AG04450 (cell line): ENCODE results near the gene EPS15. TPM values are rescaled to one million over a fixed set of nuclear protein-coding genes. Genes with fewer than 3 reads are reported as not detected.
"Not testable (repeated sequence)": the region's sequence is repeated elsewhere in the genome, so short reads cannot be mapped to it uniquely, and the experiment has no call there.

Experiments used
- CTCF ChIA-PET: fragments of 300-600, 350-600 bp; formaldehyde crosslinking; extraction: SDS; loops from one replicate; lab custom pipeline; 2022; ENCODE audit warnings: antibody characterized with exemption, inconsistent platforms; lab: Charles Lee
- POLR2A ChIA-PET: fragments of 350-600 bp; formaldehyde crosslinking; extraction: SDS; loops from one replicate; lab custom pipeline; 2021; ENCODE audit warnings: antibody characterized with exemption, inconsistent platforms; lab: Yijun Ruan, JAX
- DNase-seq: peaks from one replicate; pipeline ENCODE4 v3.0.0-alpha.2; 2011; ENCODE audit warnings: low read depth, low spot score
- H3K27ac ChIP-seq: one replicate; pipeline ENCODE4 v1.5.1; 2012; ENCODE audit warnings: low read depth, low read length, control low read depth
- H3K27me3 ChIP-seq: one replicate; pipeline ENCODE4 v1.6.0; 2012; ENCODE audit warnings: low read length; ENCODE audit not compliant: control insufficient read depth, insufficient read depth
- H3K4me3 ChIP-seq: 2 replicates; pipeline ENCODE4 v1.5.1; 2011; ENCODE audit warnings: mild to moderate bottlenecking, low read depth, low read length, control low read depth
- H3K9me3 ChIP-seq: 2 replicates; pipeline ENCODE4 v1.5.1; 2012; ENCODE audit warnings: low read length; ENCODE audit not compliant: control insufficient read depth, insufficient read depth
- polyA plus RNA-seq: library from polyadenylated mRNA; depleted of rRNA; stranded (reverse); fragments of >200 nt; gene quantifications from 2 replicates; pipeline ENCODE4 v1.2.3, GENCODE V29; 2011
- TF ChIP-seq, protein P1 (sequence below): IDR thresholded peaks from 2 replicates; pipeline ENCODE4 v1.5.1; 2011; ENCODE audit warnings: low read depth, low read length, control low read depth, inconsistent platforms

EPS15 gene
- polyA plus RNA-seq, 1 experiment = 55.4 TPM

DNA sequence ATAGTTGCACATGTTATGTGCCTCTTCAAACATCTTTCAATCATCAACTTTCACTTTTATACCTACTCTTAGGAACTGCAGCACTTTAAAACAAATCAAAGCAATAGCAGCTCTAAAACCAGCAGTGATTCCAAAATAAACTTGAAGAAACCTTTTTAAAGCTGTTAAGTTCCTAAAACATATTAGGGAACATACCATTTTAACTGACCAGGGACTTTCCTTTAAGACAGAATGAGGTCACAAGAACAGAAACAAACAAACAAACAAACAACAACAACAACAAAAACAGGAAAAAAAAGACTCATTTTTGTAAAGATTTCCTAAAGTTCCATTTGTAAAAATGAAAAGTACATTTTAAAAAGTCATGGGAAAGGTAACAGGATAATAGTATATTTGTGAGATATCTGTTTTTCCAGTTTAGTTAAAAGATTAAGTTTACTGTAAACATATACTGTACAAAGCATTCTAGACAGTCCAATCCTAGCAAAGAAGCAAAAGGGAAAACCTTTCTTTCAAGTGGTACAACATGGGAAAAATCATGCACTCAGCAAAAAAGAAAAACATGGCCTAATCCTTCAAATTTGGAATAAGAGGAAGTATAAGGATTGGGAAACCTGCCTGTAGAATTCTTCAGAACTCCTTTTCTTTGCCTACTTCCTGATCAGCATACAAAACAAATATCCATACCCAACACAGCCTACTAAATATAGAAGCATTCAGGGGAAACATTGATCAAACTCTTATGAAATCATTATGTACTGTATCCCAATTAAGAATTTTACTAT lies 45.5 kb downstream of the EPS15 start:
- Histone ChIP-seq H3K27ac (no peak overlapping the region), H3K4me3 (no peak overlapping the region), H3K27me3 (no peaks in the 10 kb centered on the region), H3K9me3 (no peaks in the 10 kb centered on the region)
- ChIA-PET CTCF (interaction anchor here (0.9 kb wide), 1 partner anchor 9 kb away, joined by 3 read pairs; no protein-coding TSS in a partner anchor), POLR2A (no interaction called here)
- no peak for DNase-seq
- TF ChIP-seq, protein P1, sequence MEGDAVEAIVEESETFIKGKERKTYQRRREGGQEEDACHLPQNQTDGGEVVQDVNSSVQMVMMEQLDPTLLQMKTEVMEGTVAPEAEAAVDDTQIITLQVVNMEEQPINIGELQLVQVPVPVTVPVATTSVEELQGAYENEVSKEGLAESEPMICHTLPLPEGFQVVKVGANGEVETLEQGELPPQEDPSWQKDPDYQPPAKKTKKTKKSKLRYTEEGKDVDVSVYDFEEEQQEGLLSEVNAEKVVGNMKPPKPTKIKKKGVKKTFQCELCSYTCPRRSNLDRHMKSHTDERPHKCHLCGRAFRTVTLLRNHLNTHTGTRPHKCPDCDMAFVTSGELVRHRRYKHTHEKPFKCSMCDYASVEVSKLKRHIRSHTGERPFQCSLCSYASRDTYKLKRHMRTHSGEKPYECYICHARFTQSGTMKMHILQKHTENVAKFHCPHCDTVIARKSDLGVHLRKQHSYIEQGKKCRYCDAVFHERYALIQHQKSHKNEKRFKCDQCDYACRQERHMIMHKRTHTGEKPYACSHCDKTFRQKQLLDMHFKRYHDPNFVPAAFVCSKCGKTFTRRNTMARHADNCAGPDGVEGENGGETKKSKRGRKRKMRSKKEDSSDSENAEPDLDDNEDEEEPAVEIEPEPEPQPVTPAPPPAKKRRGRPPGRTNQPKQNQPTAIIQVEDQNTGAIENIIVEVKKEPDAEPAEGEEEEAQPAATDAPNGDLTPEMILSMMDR = no peak

GRCh38 chr1:51472359-51472758 lies 46.7 kb downstream of the EPS15 start:
- ChIA-PET CTCF (interaction anchor here (0.9 kb wide), 1 partner anchor 8 kb away, joined by 3 read pairs; no protein-coding TSS in a partner anchor), POLR2A (interaction anchor here (0.7 kb wide), 1 partner anchor 13 kb away, joined by 4 read pairs; no protein-coding TSS in a partner anchor)
- TF ChIP-seq, protein P1 = no peak
- H3K27ac ChIP-seq = no peak overlapping the region
- no peaks in the 10 kb centered on the region for H3K9me3 ChIP-seq
- no peak for DNase-seq
- H3K4me3 ChIP-seq = no peak overlapping the region
- H3K27me3 ChIP-seq = no peaks in the 10 kb centered on the region

DNA sequence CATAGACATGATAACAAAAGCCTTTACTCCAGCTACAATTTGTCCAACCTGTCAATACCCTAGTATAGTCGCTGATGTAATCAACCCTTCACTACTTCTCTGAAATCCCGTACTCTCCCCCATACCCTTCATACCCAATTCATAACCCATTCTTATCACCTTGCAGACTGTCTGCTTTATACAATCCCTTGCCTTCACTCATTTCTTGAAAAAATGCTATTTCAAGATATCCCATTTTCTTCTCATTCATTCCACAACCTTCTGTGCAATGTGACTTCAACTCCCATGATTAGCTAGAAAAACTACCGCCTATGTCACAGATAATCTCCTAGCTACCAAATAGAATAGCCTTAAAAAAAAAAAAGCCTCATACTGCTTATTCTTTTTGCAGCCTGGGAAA lies 49.5 kb downstream of the EPS15 start:
- Histone ChIP-seq H3K27me3 (no peaks in the 10 kb centered on the region), H3K4me3 (no peak overlapping the region), H3K27ac (no peak overlapping the region), H3K9me3 (no peaks in the 10 kb centered on the region)
- ChIA-PET CTCF (interaction anchor here (0.6 kb wide), 1 partner anchor 8 kb away, joined by 3 read pairs; no protein-coding TSS in a partner anchor), POLR2A (no interaction called here)
- TF ChIP-seq, protein P1 = no peak
- DNase-seq = no peak

GRCh38 chr1:51464828-51465227 lies 54.2 kb downstream of the EPS15 start:
- POLR2A ChIA-PET = no interaction called here
- Histone ChIP-seq H3K9me3 (no peaks in the 10 kb centered on the region), H3K27ac (no peak overlapping the region), H3K4me3 (no peak overlapping the region), H3K27me3 (no peaks in the 10 kb centered on the region)
- no peak for DNase-seq
- TF ChIP-seq, protein P1 = no peak
- CTCF ChIA-PET = interaction anchor here (0.6 to 0.7 kb wide), 2 partner anchors 8 to 67 kb away, joined by 3 read pairs; no protein-coding TSS in a partner anchor

GRCh38 chr1:51463561-51463960 lies 55.5 kb downstream of the EPS15 start:
- Histone ChIP-seq H3K27me3 (no peaks in the 10 kb centered on the region), H3K27ac (no peak overlapping the region), H3K9me3 (no peaks in the 10 kb centered on the region), H3K4me3 (no peak overlapping the region)
- DNase-seq = no peak
- TF ChIP-seq, protein P1 = no peak
- ChIA-PET CTCF (no interaction called here), POLR2A (no interaction called here)

GRCh38 chr1:51462289-51462688 lies 56.8 kb downstream of the EPS15 start:
- POLR2A ChIA-PET, DNase-seq, H3K9me3 ChIP-seq, H3K27ac ChIP-seq, H3K4me3 ChIP-seq, H3K27me3 ChIP-seq: not testable (repeated sequence)
- CTCF ChIA-PET = interaction anchor here (0.8 kb wide), 1 partner anchor 307 kb away, joined by 3 read pairs; no protein-coding TSS in a partner anchor
